SK-N-SH (cell line): ENCODE measurements around the gene PTCD1. TPM values are rescaled to one million over a fixed set of nuclear protein-coding genes. Genes with fewer than 3 reads are reported as not detected.

Experiments used
- CTCF ChIA-PET: fragments of 300-600, 350-600 bp; formaldehyde crosslinking; extraction: SDS; loops from one replicate; lab custom pipeline; 2021; lab: Yijun Ruan, JAX
- POLR2A ChIA-PET: fragments of 350-600 bp; sonication (Branson Sonifier 250); formaldehyde crosslinking; extraction: SDS; loops from one replicate; lab custom pipeline; 2020; ENCODE audit warnings: antibody characterized with exemption, inconsistent platforms; lab: Yijun Ruan, JAX
- DNase-seq: peaks from one replicate; pipeline ENCODE4 v3.0.0; 2012
- H2AFZ ChIP-seq: fragments of 200-600 bp; sonication (generic); 2 replicates; pipeline ENCODE4 v1.8.1; 2016; ENCODE audit warnings: antibody characterized with exemption, mild to moderate bottlenecking, low read depth
- H3F3A ChIP-seq: fragments of 200-600 bp; sonication (generic); replicated peaks from 2 replicates; pipeline ENCODE3; 2016; ENCODE audit warnings: antibody characterized with exemption, mild to moderate bottlenecking; ENCODE audit not compliant: insufficient read depth
- H3K27ac ChIP-seq, 2 experiments: fragments of 200-500 bp in 1 of 2; fragments of 200-600 bp in 1 of 2; sonication (Bioruptor generic) in 1 of 2; sonication (generic), shearing (Covaris generic) in 1 of 2; 2 replicates each; pipeline versions ENCODE4 v1.5.1 to v1.6.1; 2014 to 2016; ENCODE audit warnings: low read depth in 2 of 2, inconsistent platforms in 1 of 2, low read length in 1 of 2, mild to moderate bottlenecking in 1 of 2, mixed read lengths in 1 of 2
- H3K27me3 ChIP-seq: fragments of 200-600 bp; sonication (generic), shearing (Covaris generic); 2 replicates; pipeline ENCODE4 v1.6.1; 2016; ENCODE audit warnings: mixed run types; ENCODE audit not compliant: insufficient read depth
- H3K36me3 ChIP-seq, 2 experiments: fragments of 200-500 bp in 1 of 2; fragments of 200-600 bp in 1 of 2; sonication (Bioruptor generic) in 1 of 2; sonication (generic) in 1 of 2; replicated peaks in 1 of 2; 2 replicates each; pipeline versions ENCODE3 to v1.5.1; 2014 to 2016; ENCODE audit warnings: low read length in 1 of 2, mild to moderate bottlenecking in 1 of 2; ENCODE audit not compliant: insufficient read depth in 2 of 2, control insufficient read depth in 1 of 2
- H3K4me1 ChIP-seq, 2 experiments: fragments of 200-500 bp in 1 of 2; fragments of 200-600 bp in 1 of 2; sonication (Bioruptor generic) in 1 of 2; sonication (generic), shearing (Covaris generic) in 1 of 2; 2 replicates each; pipeline versions ENCODE4 v1.5.1 to v1.6.1; 2014 to 2016; ENCODE audit warnings: low read depth in 1 of 2, low read length in 1 of 2, mixed run types in 1 of 2; ENCODE audit not compliant: insufficient read depth in 2 of 2, control insufficient read depth in 1 of 2
- H3K4me2 ChIP-seq: fragments of 200-600 bp; sonication (generic), shearing (Covaris generic); 2 replicates; pipeline ENCODE4 v1.6.1; 2017; ENCODE audit warnings: mixed run types
- H3K4me3 ChIP-seq, 2 experiments: fragments of 200-500 bp in 1 of 2; fragments of 200-600 bp in 1 of 2; sonication (Bioruptor generic) in 1 of 2; sonication (generic), shearing (Covaris generic) in 1 of 2; 2 replicates each; pipeline versions ENCODE4 v1.5.1 to v1.8.1; 2014 to 2016; ENCODE audit warnings: low read depth in 2 of 2, inconsistent platforms in 1 of 2, low read length in 1 of 2, mild to moderate bottlenecking in 1 of 2, mixed read lengths in 1 of 2, moderate library complexity in 1 of 2
- H3K79me2 ChIP-seq: fragments of 200-600 bp; sonication (generic); 2 replicates; pipeline ENCODE4 v1.8.1; 2017; ENCODE audit warnings: mild to moderate bottlenecking; ENCODE audit not compliant: insufficient read depth
- H3K9ac ChIP-seq: fragments of 200-600 bp; sonication (generic); 2 replicates; pipeline ENCODE4 v1.6.1; 2017; ENCODE audit warnings: mixed run types
- H3K9me2 ChIP-seq: fragments of 200-600 bp; sonication (generic); 2 replicates; pipeline ENCODE4 v1.6.1; 2017; ENCODE audit warnings: mixed run types
- H3K9me3 ChIP-seq: fragments of 200-600 bp; sonication (generic); 2 replicates; pipeline ENCODE4 v1.6.1; 2017; ENCODE audit warnings: mixed run types, mild to moderate bottlenecking, moderate library complexity
- H4K20me1 ChIP-seq: fragments of 200-600 bp; sonication (generic); 2 replicates; pipeline ENCODE4 v1.6.1; 2017; ENCODE audit warnings: mild to moderate bottlenecking, mixed run types; ENCODE audit not compliant: insufficient read depth
- ELF1 ChIP-seq: IDR thresholded peaks from 2 replicates; pipeline ENCODE4 v1.4.0; 2012
- EZH2phosphoT487 ChIP-seq: fragments of 200-600 bp; sonication (generic); IDR thresholded peaks from 2 replicates; pipeline ENCODE4 v1.6.1; 2017; ENCODE audit warnings: low read depth, mixed run types, mild to moderate bottlenecking, antibody characterized with exemption, moderate library complexity, borderline replicate concordance
- FOSL2 ChIP-seq: IDR thresholded peaks from 2 replicates; pipeline ENCODE4 v1.4.0; 2012; ENCODE audit warnings: low read depth, mild to moderate bottlenecking, moderate library complexity, borderline replicate concordance
- FOXJ3 ChIP-seq: sonication (generic); formaldehyde crosslinking; IDR thresholded peaks from 2 replicates; pipeline ENCODE4 v1.5.1; 2020; ENCODE audit warnings: mild to moderate bottlenecking, missing genetic modification reagents
- GABPA ChIP-seq: IDR thresholded peaks from 2 replicates; pipeline ENCODE4 v1.4.0; 2012; ENCODE audit warnings: low read depth, mild to moderate bottlenecking
- JUND ChIP-seq: IDR thresholded peaks from 2 replicates; pipeline ENCODE4 v1.4.0; 2012
- NFIC ChIP-seq: IDR thresholded peaks from 2 replicates; pipeline ENCODE4 v1.4.0; 2012; ENCODE audit warnings: borderline replicate concordance
- PBX3 ChIP-seq: IDR thresholded peaks from 2 replicates; pipeline ENCODE4; 2012
- POLR2AphosphoS5 ChIP-seq: IDR thresholded peaks from 2 replicates; pipeline ENCODE4 v1.6.1; 2012; ENCODE audit warnings: low read depth, low read length
- RCOR1 ChIP-seq: fragments of 150-350 bp; IDR thresholded peaks from 2 replicates; pipeline ENCODE4 v1.6.1; 2017; ENCODE audit warnings: antibody characterized with exemption, low read length
- REST ChIP-seq: IDR thresholded peaks from 2 replicates; pipeline ENCODE4 v1.6.1; 2012; ENCODE audit warnings: mild to moderate bottlenecking, low read depth, low read length, moderate library complexity
- RXRA ChIP-seq: IDR thresholded peaks from 2 replicates; pipeline ENCODE4 v1.4.0; 2012; ENCODE audit warnings: low read depth, mild to moderate bottlenecking, borderline replicate concordance
- SIN3A ChIP-seq: IDR thresholded peaks from 2 replicates; pipeline ENCODE4 v1.6.1; 2012; ENCODE audit warnings: low read depth, mild to moderate bottlenecking, low read length, moderate library complexity, borderline replicate concordance
- SMC3 ChIP-seq: IDR thresholded peaks from 2 replicates; pipeline ENCODE4 v1.6.1; 2012; ENCODE audit warnings: low read depth, low read length, improper control_type of control experiment
- TAF1 ChIP-seq: IDR thresholded peaks from 2 replicates; pipeline ENCODE4 v1.6.1; 2012; ENCODE audit warnings: low read depth, mild to moderate bottlenecking, low read length, moderate library complexity, borderline replicate concordance
- TCF12 ChIP-seq: IDR thresholded peaks from 2 replicates; pipeline ENCODE4 v1.4.0; 2012
- USF2 ChIP-seq: fragments of 150-350 bp; IDR thresholded peaks from 2 replicates; pipeline ENCODE4 v1.6.1; 2017; ENCODE audit warnings: antibody characterized with exemption, low read length, low read depth, borderline replicate concordance
- YY1 ChIP-seq: IDR thresholded peaks from 2 replicates; pipeline ENCODE4 v1.4.0; 2012; ENCODE audit warnings: low read depth, mild to moderate bottlenecking
- WGBS: methylation state at CpG from one replicate; pipeline ENCODE4 v1.1.6; 2017; ENCODE audit warnings: low lambda C conversion rate; 5-methylcytosine and 5-hydroxymethylcytosine counted together
- polyA plus RNA-seq, 3 experiments: library from polyadenylated mRNA; depleted of rRNA; stranded (reverse); fragments of >200 nt; gene quantifications; 2 replicates each; pipeline ENCODE4 v1.2.3, GENCODE V29; 2012

The PTCD1 gene
- polyA plus RNA-seq, 1 of the 3 experiments (the other 2 are of a cell fraction), result 8.2 TPM

- no peak overlapping the region for H3K4me2 ChIP-seq
- TF ChIP-seq YY1 (no peak), FOSL2 (0 out of 2 replicates have a peak, but pooled peaks have one; percentile 25)
- no peak overlapping the region for H2AFZ ChIP-seq
- H3F3A ChIP-seq, result peaks cover 37% of the 10 kb centered on the region
- no peaks in the 10 kb centered on the region for H3K27me3 ChIP-seq
- peaks cover 20% of the 10 kb centered on the region for H3K79me2 ChIP-seq
- no peak for DNase-seq
- POLR2A ChIA-PET, result no interaction called here
- no peak overlapping the region for H3K27ac ChIP-seq
- H3K4me3 ChIP-seq, result no peak overlapping the region
- H3K9ac ChIP-seq, result no peak overlapping the region
- H3K9me3 ChIP-seq, result no peaks in the 10 kb centered on the region
- peaks cover 0 to 11% of the 10 kb centered on the region in 2 experiments; a peak in 1 of 4 replicates for H3K4me1 ChIP-seq
- CTCF ChIA-PET, result interaction anchor here (1.1 to 2.3 kb wide), 4 partner anchors 12 to 492 kb away, joined by 3 to 7 read pairs (median 4); no protein-coding TSS in a partner anchor
- H3K9me2 ChIP-seq, result no peaks in the 10 kb centered on the region
- 84% methylated on average over 11 of the region's 11 CpGs for WGBS
- peaks cover 10% of the 10 kb centered on the region for H4K20me1 ChIP-seq
- peaks cover 7 to 13% of the 10 kb centered on the region in 2 experiments for H3K36me3 ChIP-seq
Observed at GRCh38 chr7:99371376-99371920, 67.2 kb downstream of the PTCD1 start.

GRCh38 chr7:99369767-99370391 is 68.7 kb downstream of the PTCD1 start:
- Histone ChIP-seq H3K27me3 (no peaks in the 10 kb centered on the region), H2AFZ (no peak overlapping the region), H3K27ac (no peak overlapping the region)
- TF ChIP-seq TAF1 (no peak), JUND (no peak), GABPA (no peak), USF2 (no peak), SIN3A (no peak), NFIC (no peak), REST (no peak), SMC3 (no peak), TCF12 (no peak), EZH2phosphoT487 (no peak), RXRA (no peak), RCOR1 (no peak), POLR2AphosphoS5 (no peak; the same call in 1 of the 2 replicates), FOXJ3 (CRISPR knock-in tag) (no peak), PBX3 (no peak), ELF1 (no peak)
- TF ChIP-seq, all 33 proteins: peak for 0
- H3K79me2 ChIP-seq, result peaks cover 4% of the 10 kb centered on the region
- DNase-seq, result no peak
- H3K36me3 ChIP-seq, result peaks cover 18 to 23% of the 10 kb centered on the region in 2 experiments
- H4K20me1 ChIP-seq, result no peaks in the 10 kb centered on the region
- WGBS, result 77% methylated on average over 9 of the region's 9 CpGs
- no peak overlapping the region for H3K4me2 ChIP-seq
- no peaks in the 10 kb centered on the region for H3K9me3 ChIP-seq
- no peak overlapping the region for H3K4me3 ChIP-seq
- CTCF ChIA-PET, result interaction anchor here (1.8 to 2.3 kb wide), 2 partner anchors 46 to 340 kb away, joined by 4 to 7 read pairs; no protein-coding TSS in a partner anchor
- no peaks in the 10 kb centered on the region for H3K9me2 ChIP-seq
- H3K9ac ChIP-seq, result no peak overlapping the region
- H3F3A ChIP-seq, result peaks cover 32% of the 10 kb centered on the region
- peaks cover 0 to 3% of the 10 kb centered on the region in 2 experiments; a peak in 1 of 4 replicates for H3K4me1 ChIP-seq
- POLR2A ChIA-PET, result interaction anchor here (1.1 kb wide), 1 partner anchor 23 kb away, joined by 3 read pairs; no protein-coding TSS in a partner anchor
